Measurements from ENCODE around the gene PCDHA7. TPM values are rescaled to one million over a fixed set of nuclear protein-coding genes. Genes with fewer than 3 reads are reported as not detected.
"Not testable (repeated sequence)": the region's sequence is repeated elsewhere in the genome, so short reads cannot be mapped to it uniquely, and the experiment has no call there.

The PCDHA7 gene
- total RNA-seq, 1 donor from 2014 or later, result not detected

GRCh38 chr5:140808889-140809291 lies 25.2 kb upstream of the PCDHA7 start:
- TF ChIP-seq CTCF (conservative IDR thresholded peaks at IDR 0.05; ENCODE audit: low read depth, low read length), result no peak
- no peak for DNase-seq (ENCODE audit: low read depth)
- H3K4me3 ChIP-seq (ENCODE audit: low read depth, low read length), result no peak overlapping the region

GRCh38 chr5:140821375-140822280 lies 12.4 kb upstream of the PCDHA7 start, which contains the start of gene PCDHA5:
TSS of gene PCDHA5 (plus strand) at chr5:140821613.
- H3K4me3 ChIP-seq (ENCODE audit: low read depth, low read length), result peak within 1 kb of the TSS; percentile 21
- peak; percentile 53 for TF ChIP-seq CTCF (conservative IDR thresholded peaks at IDR 0.05; ENCODE audit: low read depth, low read length)
- no peak for DNase-seq (ENCODE audit: low read depth)

- no peak for TF ChIP-seq CTCF (conservative IDR thresholded peaks at IDR 0.05; ENCODE audit: low read depth, low read length)
- H3K4me3 ChIP-seq (ENCODE audit: low read depth, low read length), result no peak overlapping the region
- no peak for DNase-seq (ENCODE audit: low read depth)
These were observed 11.8 kb upstream of the PCDHA7 start for GRCh38 chr5:140822281-140822629.

GRCh38 chr5:140822969-140823368 lies 11.1 kb upstream of the PCDHA7 start:
- H3K4me3 ChIP-seq (ENCODE audit: low read depth, low read length); DNase-seq (ENCODE audit: low read depth): not testable (repeated sequence)

GRCh38 chr5:140823475-140823874 lies 10.6 kb upstream of the PCDHA7 start:
- no peak overlapping the region for H3K4me3 ChIP-seq (ENCODE audit: low read depth, low read length)
- TF ChIP-seq CTCF (conservative IDR thresholded peaks at IDR 0.05; ENCODE audit: low read depth, low read length), result no peak
- DNase-seq (ENCODE audit: low read depth), result no peak

GRCh38 chr5:140827704-140828361 lies 6.2 kb upstream of the PCDHA7 start, which contains the start of gene PCDHA6:
TSS of gene PCDHA6 (plus strand) at chr5:140827960. CDS start at chr5:140828092, 132 bp downstream.
- DNase-seq (ENCODE audit: low read depth), result no peak
- peak; percentile 33 for TF ChIP-seq CTCF (conservative IDR thresholded peaks at IDR 0.05; ENCODE audit: low read depth, low read length)
- peak within 1 kb of the TSS; percentile 37 for H3K4me3 ChIP-seq (ENCODE audit: low read depth, low read length)

- DNase-seq (ENCODE audit: low read depth), result no peak
- peak overlapping the region; percentile 37 for H3K4me3 ChIP-seq (ENCODE audit: low read depth, low read length)
- peak; percentile 24 for TF ChIP-seq CTCF (conservative IDR thresholded peaks at IDR 0.05; ENCODE audit: low read depth, low read length)
These were observed 5.7 kb upstream of the PCDHA7 start for GRCh38 chr5:140828362-140828737.

- not testable (repeated sequence) for DNase-seq (ENCODE audit: low read depth); H3K4me3 ChIP-seq (ENCODE audit: low read depth, low read length)
These were observed 4.3 kb upstream of the PCDHA7 start for GRCh38 chr5:140829511-140830501.

- not testable (repeated sequence) for DNase-seq (ENCODE audit: low read depth)
- H3K4me3 ChIP-seq (ENCODE audit: low read depth, low read length), result peak overlapping the region; percentile 11
These were observed 455 bp downstream of the PCDHA7 start for GRCh38 chr5:140834439-140835008.

Measured in epithelial cell of proximal tubule (primary cell).